Panc1 (cell line): ENCODE data around the gene BCL2L12. TPM values are rescaled to one million over a fixed set of nuclear protein-coding genes. Genes with fewer than 3 reads are reported as not detected.

Source experiments
- ATAC-seq: fragments of 200-7000 bp; cut with Tn5 transposase; 2 replicates; pipeline ENCODE4 v1.9.1; 2020; ENCODE audit warnings: mild to moderate bottlenecking, moderate library complexity
- BruUV-seq: library from RNA; stranded (reverse); fragments of 400-500 nt; replicated peaks from 2 replicates; lab custom pipeline; 2021; lab: Mats Ljungman, UMichigan
- CTCF ChIA-PET: fragments of 300-600 bp; sonication (Branson Sonifier 250); formaldehyde crosslinking; loops from one replicate; lab custom pipeline; 2022; ENCODE audit warnings: antibody characterized with exemption; lab: Charles Lee
- POLR2A ChIA-PET: fragments of 300-600 bp; sonication (Branson Sonifier 250); formaldehyde crosslinking; loops from one replicate; lab custom pipeline; 2022; ENCODE audit warnings: antibody characterized with exemption; lab: Charles Lee
- DNase-seq: peaks from one replicate; pipeline ENCODE4 v3.0.0-alpha.2; 2010; ENCODE audit warnings: low read depth, low spot score
- H3K27ac ChIP-seq: 2 replicates; pipeline ENCODE4 v1.5.1; 2011; ENCODE audit warnings: mild to moderate bottlenecking, low read length, inconsistent platforms
- H3K27me3 ChIP-seq: fragments of 200-500 bp; sonication (Bioruptor generic); 2 replicates; pipeline ENCODE4 v1.6.0; 2014; ENCODE audit warnings: low read length, inconsistent platforms; ENCODE audit not compliant: control insufficient read depth, insufficient read depth
- H3K36me3 ChIP-seq: fragments of 200-500 bp; sonication (Bioruptor generic); 2 replicates; pipeline ENCODE4 v1.5.1; 2014; ENCODE audit warnings: inconsistent platforms, mild to moderate bottlenecking, low read length, moderate library complexity; ENCODE audit not compliant: control insufficient read depth, insufficient read depth
- H3K4me1 ChIP-seq: 2 replicates; pipeline ENCODE4 v1.5.1; 2011; ENCODE audit warnings: inconsistent platforms, mild to moderate bottlenecking, low read length, moderate library complexity; ENCODE audit not compliant: control insufficient read depth, insufficient read depth
- H3K4me3 ChIP-seq, 2 experiments: 2 replicates each; pipeline ENCODE4 v1.5.1; 2011 to 2012; ENCODE audit warnings: low read depth in 2 of 2, low read length in 2 of 2, mild to moderate bottlenecking in 2 of 2, inconsistent platforms in 1 of 2, moderate library complexity in 1 of 2
- H3K9me3 ChIP-seq: fragments of 200-500 bp; sonication (Bioruptor generic); 2 replicates; pipeline ENCODE4 v1.5.1; 2014; ENCODE audit warnings: low read depth, mild to moderate bottlenecking, inconsistent platforms, low read length, moderate library complexity; ENCODE audit not compliant: control insufficient read depth, insufficient read depth
- POLR2AphosphoS5 ChIP-seq: IDR thresholded peaks from 2 replicates; pipeline ENCODE4 v1.6.1; 2012; ENCODE audit warnings: mild to moderate bottlenecking, low read depth, low read length, moderate library complexity
- SIN3A ChIP-seq: IDR thresholded peaks from 2 replicates; pipeline ENCODE4 v1.6.1; 2012; ENCODE audit warnings: low read depth, mild to moderate bottlenecking, low read length, moderate library complexity, borderline replicate concordance; ENCODE audit not compliant: insufficient read depth
- TCF7L2 ChIP-seq: IDR thresholded peaks from 2 replicates; pipeline ENCODE4 v1.6.1; 2011; ENCODE audit warnings: mild to moderate bottlenecking, low read depth, low read length, inconsistent platforms
- in situ Hi-C: cut with HindIII; loops from 2 replicates; pipeline ENCODE4 v1.10.0; 2016; ENCODE audit warnings: low sequenced_read_pairs, low pct_unique_long_range_greater_than_20kb
- intact Hi-C: fragments of 100-400 bp; cut with micrococcal nuclease; formaldehyde crosslinking; loops from one replicate; pipeline ENCODE4 v1.10.0; 2022; ENCODE audit not compliant: unreplicated experiment
- total RNA-seq: library from RNA; stranded (reverse); gene quantifications from one replicate; pipeline ENCODE4 v1.2.1, GENCODE V29; 2021; ENCODE audit not compliant: unreplicated experiment
- TF ChIP-seq, protein P1 (sequence below): fragments of 450-650 bp; IDR thresholded peaks from 2 replicates; pipeline ENCODE4 v1.5.1; 2017; ENCODE audit warnings: mild to moderate bottlenecking
- TF ChIP-seq, protein P2 (sequence below), 2 experiments: IDR thresholded peaks; 2 replicates each; pipeline ENCODE4 v1.6.1; 2011 to 2012; ENCODE audit warnings: low read depth in 2 of 2, control low read depth in 1 of 2, low read length in 1 of 2, mild to moderate bottlenecking in 1 of 2, moderate library complexity in 1 of 2; ENCODE audit not compliant: insufficient read depth in 1 of 2

BCL2L12 gene
- total RNA-seq, 1 experiment from 2014 or later: 69.6 TPM

DNA sequence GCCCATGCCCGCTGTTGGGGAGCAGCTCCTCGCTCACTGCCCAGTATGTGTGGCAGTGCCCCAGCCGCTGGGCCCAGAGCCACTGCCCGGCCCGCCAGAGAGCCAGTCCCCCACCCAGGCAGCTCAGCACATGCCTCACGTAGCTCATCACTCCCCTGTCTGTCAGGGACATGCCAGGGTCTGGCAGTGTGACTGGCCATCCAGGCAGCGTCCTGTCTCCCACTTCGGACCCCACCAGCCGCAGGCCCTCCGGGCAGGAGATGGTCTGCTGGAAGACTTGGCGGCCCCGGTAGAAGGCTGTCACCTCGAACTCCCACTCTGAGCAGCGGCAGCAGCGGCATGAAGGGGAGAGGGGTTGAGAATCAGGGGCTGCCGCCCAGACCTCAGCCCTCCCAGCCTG, 3.7 kb upstream of the BCL2L12 start:
- ATAC-seq (no peak), DNase-seq (no peak)
- ChIA-PET POLR2A (no interaction called here), CTCF (no interaction called here)
- Histone ChIP-seq H3K27me3 (no peaks in the 10 kb centered on the region), H3K36me3 (peaks cover 10% of the 10 kb centered on the region; the same call in 1 of the 2 replicates), H3K4me1 (no peaks in the 10 kb centered on the region), H3K4me3 (no peak overlapping the region), H3K9me3 (no peaks in the 10 kb centered on the region), H3K27ac (no peak overlapping the region)
- no TSS peak for BruUV-seq
- TF ChIP-seq, protein P1, sequence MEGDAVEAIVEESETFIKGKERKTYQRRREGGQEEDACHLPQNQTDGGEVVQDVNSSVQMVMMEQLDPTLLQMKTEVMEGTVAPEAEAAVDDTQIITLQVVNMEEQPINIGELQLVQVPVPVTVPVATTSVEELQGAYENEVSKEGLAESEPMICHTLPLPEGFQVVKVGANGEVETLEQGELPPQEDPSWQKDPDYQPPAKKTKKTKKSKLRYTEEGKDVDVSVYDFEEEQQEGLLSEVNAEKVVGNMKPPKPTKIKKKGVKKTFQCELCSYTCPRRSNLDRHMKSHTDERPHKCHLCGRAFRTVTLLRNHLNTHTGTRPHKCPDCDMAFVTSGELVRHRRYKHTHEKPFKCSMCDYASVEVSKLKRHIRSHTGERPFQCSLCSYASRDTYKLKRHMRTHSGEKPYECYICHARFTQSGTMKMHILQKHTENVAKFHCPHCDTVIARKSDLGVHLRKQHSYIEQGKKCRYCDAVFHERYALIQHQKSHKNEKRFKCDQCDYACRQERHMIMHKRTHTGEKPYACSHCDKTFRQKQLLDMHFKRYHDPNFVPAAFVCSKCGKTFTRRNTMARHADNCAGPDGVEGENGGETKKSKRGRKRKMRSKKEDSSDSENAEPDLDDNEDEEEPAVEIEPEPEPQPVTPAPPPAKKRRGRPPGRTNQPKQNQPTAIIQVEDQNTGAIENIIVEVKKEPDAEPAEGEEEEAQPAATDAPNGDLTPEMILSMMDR: no peak
- TF ChIP-seq SIN3A (no peak), TCF7L2 (no peak), POLR2AphosphoS5 (no peak)
- TF ChIP-seq, protein P2, sequence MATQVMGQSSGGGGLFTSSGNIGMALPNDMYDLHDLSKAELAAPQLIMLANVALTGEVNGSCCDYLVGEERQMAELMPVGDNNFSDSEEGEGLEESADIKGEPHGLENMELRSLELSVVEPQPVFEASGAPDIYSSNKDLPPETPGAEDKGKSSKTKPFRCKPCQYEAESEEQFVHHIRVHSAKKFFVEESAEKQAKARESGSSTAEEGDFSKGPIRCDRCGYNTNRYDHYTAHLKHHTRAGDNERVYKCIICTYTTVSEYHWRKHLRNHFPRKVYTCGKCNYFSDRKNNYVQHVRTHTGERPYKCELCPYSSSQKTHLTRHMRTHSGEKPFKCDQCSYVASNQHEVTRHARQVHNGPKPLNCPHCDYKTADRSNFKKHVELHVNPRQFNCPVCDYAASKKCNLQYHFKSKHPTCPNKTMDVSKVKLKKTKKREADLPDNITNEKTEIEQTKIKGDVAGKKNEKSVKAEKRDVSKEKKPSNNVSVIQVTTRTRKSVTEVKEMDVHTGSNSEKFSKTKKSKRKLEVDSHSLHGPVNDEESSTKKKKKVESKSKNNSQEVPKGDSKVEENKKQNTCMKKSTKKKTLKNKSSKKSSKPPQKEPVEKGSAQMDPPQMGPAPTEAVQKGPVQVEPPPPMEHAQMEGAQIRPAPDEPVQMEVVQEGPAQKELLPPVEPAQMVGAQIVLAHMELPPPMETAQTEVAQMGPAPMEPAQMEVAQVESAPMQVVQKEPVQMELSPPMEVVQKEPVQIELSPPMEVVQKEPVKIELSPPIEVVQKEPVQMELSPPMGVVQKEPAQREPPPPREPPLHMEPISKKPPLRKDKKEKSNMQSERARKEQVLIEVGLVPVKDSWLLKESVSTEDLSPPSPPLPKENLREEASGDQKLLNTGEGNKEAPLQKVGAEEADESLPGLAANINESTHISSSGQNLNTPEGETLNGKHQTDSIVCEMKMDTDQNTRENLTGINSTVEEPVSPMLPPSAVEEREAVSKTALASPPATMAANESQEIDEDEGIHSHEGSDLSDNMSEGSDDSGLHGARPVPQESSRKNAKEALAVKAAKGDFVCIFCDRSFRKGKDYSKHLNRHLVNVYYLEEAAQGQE (IDR thresholded peaks at IDR 0.05; ENCODE audit: insufficient read depth in 1 of 2, low read depth in 2 of 2, low read length in 1 of 2): no peak
- intact Hi-C loops (no loop called here), in situ Hi-C loops (no loop called here)

DNA sequence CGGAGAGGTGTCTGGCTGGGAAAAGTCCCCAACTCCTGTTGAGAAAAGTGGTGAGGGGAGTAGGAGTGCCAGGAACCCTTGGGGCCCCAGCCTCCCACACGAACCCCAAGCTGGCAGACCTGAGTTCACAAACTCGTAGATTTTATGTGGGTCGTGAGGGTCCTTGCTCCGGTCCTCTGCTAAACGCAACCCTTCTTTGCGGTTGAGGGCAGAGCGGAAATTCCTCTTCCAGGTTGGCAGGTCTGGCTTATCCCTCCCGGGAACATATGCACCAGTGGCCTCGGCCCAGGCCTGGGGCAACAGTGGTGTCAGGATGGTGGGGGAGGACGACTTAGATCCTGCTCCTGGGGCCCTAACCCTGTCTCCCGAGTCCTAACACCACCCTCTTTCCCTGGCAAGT, 2.5 kb upstream of the BCL2L12 start:
- DNase-seq (no peak), ATAC-seq (no peak)
- H3K9me3 ChIP-seq: no peaks in the 10 kb centered on the region
- TF ChIP-seq, protein P2 (IDR thresholded peaks at IDR 0.05; ENCODE audit: insufficient read depth in 1 of 2, low read depth in 2 of 2, low read length in 1 of 2): no peak
- TF ChIP-seq POLR2AphosphoS5: no peak
- TF ChIP-seq, protein P1: no peak
- TF ChIP-seq SIN3A: no peak
- no peak for TF ChIP-seq TCF7L2
- no peak overlapping the region for H3K4me3 ChIP-seq
- intact Hi-C loops: no loop called here
- no TSS peak for BruUV-seq
- peaks cover 10% of the 10 kb centered on the region; the same call in 1 of the 2 replicates for H3K36me3 ChIP-seq
- no peaks in the 10 kb centered on the region for H3K27me3 ChIP-seq
- no peak overlapping the region for H3K27ac ChIP-seq
- ChIA-PET CTCF (interaction anchor here (0.8 kb wide), 1 partner anchor 9 kb away, joined by 6 read pairs; no protein-coding TSS in a partner anchor), POLR2A (no interaction called here)
- H3K4me1 ChIP-seq: peaks cover 2% of the 10 kb centered on the region; the same call in 1 of the 2 replicates
- in situ Hi-C loops: no loop called here
